ENCODE results near the gene IMPA2. TPM values are rescaled to one million over a fixed set of nuclear protein-coding genes. Genes with fewer than 3 reads are reported as not detected.

IMPA2 gene
- total RNA-seq, 2 experiments from 2014 or later, result 23.6 to 28.9 TPM

GRCh38 chr18:11994336-11994702 lies 13.0 kb downstream of the IMPA2 start:
- CTCF ChIA-PET, result interaction anchor here (0.6 to 10.8 kb wide), 11 partner anchors 10 to 261 kb away, joined by 5 to 234 read pairs (median 8); partner anchors contain the start of gene IMPA2
- no peaks in the 10 kb centered on the region for H3K27me3 Mint-ChIP-seq (ENCODE audit: low read depth)
- no peak overlapping the region for H3K27ac Mint-ChIP-seq
- H3K4me1 Mint-ChIP-seq (ENCODE audit: low read depth), result peaks cover 8% of the 10 kb centered on the region
- no peaks in the 10 kb centered on the region for H3K36me3 Mint-ChIP-seq (ENCODE audit: low read depth)
- DNase-seq, result no peak
- intact Hi-C loops (cut with micrococcal nuclease), result no loop called here
- H3K9me3 Mint-ChIP-seq, result no peaks in the 10 kb centered on the region
- H3K4me3 Mint-ChIP-seq, result no peak overlapping the region

GRCh38 chr18:11994703-11995444 lies 13.6 kb downstream of the IMPA2 start:
- DNase-seq, result no peak
- no peaks in the 10 kb centered on the region for H3K36me3 Mint-ChIP-seq (ENCODE audit: low read depth)
- H3K4me1 Mint-ChIP-seq (ENCODE audit: low read depth), result peaks cover 8% of the 10 kb centered on the region
- H3K4me3 Mint-ChIP-seq, result no peak overlapping the region
- no peak overlapping the region for H3K27ac Mint-ChIP-seq
- no peaks in the 10 kb centered on the region for H3K27me3 Mint-ChIP-seq (ENCODE audit: low read depth)
- H3K9me3 Mint-ChIP-seq, result no peaks in the 10 kb centered on the region
- CTCF ChIA-PET, result interaction anchor here (0.6 to 10.8 kb wide), 18 partner anchors 9 to 269 kb away, joined by 3 to 234 read pairs (median 6); partner anchors contain the start of gene IMPA2
- intact Hi-C loops (cut with micrococcal nuclease), result loop anchor here (1.0 kb wide), 2 partner anchors 57 to 262 kb away; no protein-coding TSS in a partner anchor

- H3K4me3 Mint-ChIP-seq, result no peak overlapping the region
- intact Hi-C loops (cut with micrococcal nuclease), result loop anchor here (1.0 kb wide), 2 partner anchors 57 to 262 kb away; no protein-coding TSS in a partner anchor
- H3K27me3 Mint-ChIP-seq (ENCODE audit: low read depth), result no peaks in the 10 kb centered on the region
- H3K4me1 Mint-ChIP-seq (ENCODE audit: low read depth), result peaks cover 8% of the 10 kb centered on the region
- H3K36me3 Mint-ChIP-seq (ENCODE audit: low read depth), result peaks cover 2% of the 10 kb centered on the region
- no peaks in the 10 kb centered on the region for H3K9me3 Mint-ChIP-seq
- DNase-seq, result peak; percentile 74
- CTCF ChIA-PET, result interaction anchor here (0.6 to 10.8 kb wide), 21 partner anchors 8 to 340 kb away, joined by 3 to 234 read pairs (median 5); partner anchors contain the start of gene IMPA2
- no peak overlapping the region for H3K27ac Mint-ChIP-seq
Measured at GRCh38 chr18:11995445-11996189, 14.3 kb downstream of the IMPA2 start.

- intact Hi-C loops (cut with micrococcal nuclease), result no loop called here
- peaks cover 2% of the 10 kb centered on the region for H3K36me3 Mint-ChIP-seq (ENCODE audit: low read depth)
- H3K9me3 Mint-ChIP-seq, result no peaks in the 10 kb centered on the region
- H3K27ac Mint-ChIP-seq, result no peak overlapping the region
- DNase-seq, result no peak
- CTCF ChIA-PET, result interaction anchor here (0.7 to 10.8 kb wide), 17 partner anchors 8 to 341 kb away, joined by 3 to 234 read pairs (median 5); partner anchors contain the start of gene IMPA2
- no peak overlapping the region for H3K4me3 Mint-ChIP-seq
- no peaks in the 10 kb centered on the region for H3K27me3 Mint-ChIP-seq (ENCODE audit: low read depth)
- H3K4me1 Mint-ChIP-seq (ENCODE audit: low read depth), result peaks cover 8% of the 10 kb centered on the region
Measured at GRCh38 chr18:11996190-11996754, 15.0 kb downstream of the IMPA2 start.

- Mint-ChIP-seq H3K4me1 (ENCODE audit: low read depth) (peaks cover 8% of the 10 kb centered on the region), H3K9me3 (no peaks in the 10 kb centered on the region), H3K27ac (no peak overlapping the region), H3K4me3 (no peak overlapping the region), H3K36me3 (ENCODE audit: low read depth) (peaks cover 5% of the 10 kb centered on the region), H3K27me3 (ENCODE audit: low read depth) (no peaks in the 10 kb centered on the region)
- intact Hi-C loops (cut with micrococcal nuclease), result no loop called here
- DNase-seq, result no peak
- CTCF ChIA-PET, result interaction anchor here (0.8 to 10.8 kb wide), 4 partner anchors 15 to 279 kb away, joined by 4 to 234 read pairs (median 6); partner anchors contain the start of gene IMPA2
Measured at GRCh38 chr18:11996907-11997306, 15.6 kb downstream of the IMPA2 start.

- no peaks in the 10 kb centered on the region for H3K27me3 Mint-ChIP-seq (ENCODE audit: low read depth)
- CTCF ChIA-PET, result interaction anchor here (2.5 to 10.8 kb wide), 2 partner anchors 16 to 58 kb away, joined by 8 to 234 read pairs; partner anchors contain the start of gene IMPA2
- peaks cover 8% of the 10 kb centered on the region for H3K4me1 Mint-ChIP-seq (ENCODE audit: low read depth)
- H3K4me3 Mint-ChIP-seq, result no peak overlapping the region
- DNase-seq, result no peak
- peaks cover 5% of the 10 kb centered on the region for H3K36me3 Mint-ChIP-seq (ENCODE audit: low read depth)
- no peak overlapping the region for H3K27ac Mint-ChIP-seq
- no peaks in the 10 kb centered on the region for H3K9me3 Mint-ChIP-seq
- intact Hi-C loops (cut with micrococcal nuclease), result no loop called here
Measured at GRCh38 chr18:11997466-11997865, 16.2 kb downstream of the IMPA2 start.

- Mint-ChIP-seq H3K4me3 (no peak overlapping the region), H3K27me3 (ENCODE audit: low read depth) (no peaks in the 10 kb centered on the region), H3K36me3 (ENCODE audit: low read depth) (peaks cover 5% of the 10 kb centered on the region), H3K9me3 (no peaks in the 10 kb centered on the region), H3K4me1 (ENCODE audit: low read depth) (peaks cover 8% of the 10 kb centered on the region), H3K27ac (no peak overlapping the region)
- CTCF ChIA-PET, result interaction anchor here (0.7 to 10.8 kb wide), 4 partner anchors 10 to 265 kb away, joined by 3 to 234 read pairs (median 6); partner anchors contain the start of gene IMPA2
- intact Hi-C loops (cut with micrococcal nuclease), result no loop called here
- DNase-seq, result no peak
Measured at GRCh38 chr18:11998193-11998592, 16.9 kb downstream of the IMPA2 start.

GRCh38 chr18:11999429-11999828 lies 18.1 kb downstream of the IMPA2 start:
- DNase-seq, result no peak
- Mint-ChIP-seq H3K9me3 (no peaks in the 10 kb centered on the region), H3K4me1 (ENCODE audit: low read depth) (peaks cover 8% of the 10 kb centered on the region), H3K4me3 (no peak overlapping the region), H3K36me3 (ENCODE audit: low read depth) (peaks cover 5% of the 10 kb centered on the region), H3K27me3 (ENCODE audit: low read depth) (no peaks in the 10 kb centered on the region), H3K27ac (no peak overlapping the region)
- intact Hi-C loops (cut with micrococcal nuclease), result no loop called here
- CTCF ChIA-PET, result interaction anchor here (2.5 to 10.8 kb wide), 2 partner anchors 18 to 60 kb away, joined by 8 to 234 read pairs; partner anchors contain the start of gene IMPA2

- CTCF ChIA-PET, result interaction anchor here (10.8 kb wide), 1 partner anchor 61 kb away, joined by 234 read pairs; no protein-coding TSS in a partner anchor
- DNase-seq, result no peak
- Mint-ChIP-seq H3K4me1 (ENCODE audit: low read depth) (peaks cover 8% of the 10 kb centered on the region), H3K4me3 (no peak overlapping the region), H3K9me3 (no peaks in the 10 kb centered on the region), H3K27me3 (ENCODE audit: low read depth) (no peaks in the 10 kb centered on the region), H3K27ac (no peak overlapping the region), H3K36me3 (ENCODE audit: low read depth) (peaks cover 5% of the 10 kb centered on the region)
- intact Hi-C loops (cut with micrococcal nuclease), result no loop called here
Measured at GRCh38 chr18:12000072-12000659, 18.9 kb downstream of the IMPA2 start.

GRCh38 chr18:12001421-12001820 lies 20.1 kb downstream of the IMPA2 start:
- Mint-ChIP-seq H3K27me3 (ENCODE audit: low read depth) (no peaks in the 10 kb centered on the region), H3K27ac (no peak overlapping the region), H3K9me3 (no peaks in the 10 kb centered on the region), H3K4me1 (ENCODE audit: low read depth) (no peaks in the 10 kb centered on the region), H3K4me3 (no peak overlapping the region), H3K36me3 (ENCODE audit: low read depth) (peaks cover 5% of the 10 kb centered on the region)
- intact Hi-C loops (cut with micrococcal nuclease), result no loop called here
- CTCF ChIA-PET, result interaction anchor here (3.6 kb wide), 1 partner anchor 63 kb away, joined by 16 read pairs; no protein-coding TSS in a partner anchor
- DNase-seq, result no peak

GRCh38 chr18:12003894-12004293 lies 22.6 kb downstream of the IMPA2 start:
- Mint-ChIP-seq H3K9me3 (no peaks in the 10 kb centered on the region), H3K27me3 (ENCODE audit: low read depth) (no peaks in the 10 kb centered on the region), H3K27ac (no peak overlapping the region), H3K4me1 (ENCODE audit: low read depth) (no peaks in the 10 kb centered on the region), H3K4me3 (no peak overlapping the region), H3K36me3 (ENCODE audit: low read depth) (peaks cover 5% of the 10 kb centered on the region)
- intact Hi-C loops (cut with micrococcal nuclease), result no loop called here
- CTCF ChIA-PET, result interaction anchor here (0.5 to 3.6 kb wide), 5 partner anchors 9 to 271 kb away, joined by 3 to 16 read pairs (median 4); no protein-coding TSS in a partner anchor
- DNase-seq, result no peak

Data from activated naive CD4-positive, alpha-beta T cell treated with anti-CD3 and anti-CD28 coated beads for 36 hours (primary cell).